Measurements from ENCODE around the gene PLPPR3. TPM values are rescaled to one million over a fixed set of nuclear protein-coding genes. Genes with fewer than 3 reads are reported as not detected.

PLPPR3 gene
- total and polyA plus RNA-seq, 9 donors: 0.13 to 0.90 (median 0.53) TPM

DNA sequence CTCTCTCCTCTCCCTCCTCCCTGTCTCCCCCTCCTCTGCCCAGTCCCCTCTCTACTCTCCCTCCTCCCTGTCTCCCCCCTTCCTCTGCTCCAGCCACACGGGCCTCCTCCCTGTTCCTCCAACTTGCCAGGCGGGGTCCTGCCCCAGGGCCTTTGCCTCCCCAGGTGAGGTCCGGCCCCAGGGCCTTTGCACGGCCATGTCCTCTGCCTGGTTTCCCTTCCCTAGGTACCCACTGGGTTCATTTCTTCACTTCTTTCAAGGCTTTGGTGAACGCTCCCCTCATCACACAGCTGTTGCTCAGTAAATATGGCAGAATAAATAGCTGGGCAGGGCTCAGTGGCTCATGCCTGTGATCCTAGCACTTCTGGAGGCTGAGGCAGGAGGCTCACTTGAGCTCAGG, 49.7 kb downstream of the PLPPR3 start:
- Histone ChIP-seq H3K9me3 (replicated peaks; ENCODE audit: control insufficient read depth, low read depth, low read length) (no peaks in the 10 kb centered on the region), H3K36me3 (ENCODE audit: control insufficient read depth, insufficient read depth, low read length) (no peaks in the 10 kb centered on the region), H3K27ac (ENCODE audit: low read length) (no peak overlapping the region), H3K27me3 (ENCODE audit: control insufficient read depth, insufficient read depth, low read length) (peaks cover 3% of the 10 kb centered on the region), H3K4me3 (ENCODE audit: low read length) (no peak overlapping the region), H3K4me1 (ENCODE audit: control insufficient read depth, insufficient read depth, low read length) (no peaks in the 10 kb centered on the region)
- WGBS (ENCODE audit: insufficient coverage): 81% methylated on average over 4 of the region's 5 CpGs
- no peak for DNase-seq

DNA sequence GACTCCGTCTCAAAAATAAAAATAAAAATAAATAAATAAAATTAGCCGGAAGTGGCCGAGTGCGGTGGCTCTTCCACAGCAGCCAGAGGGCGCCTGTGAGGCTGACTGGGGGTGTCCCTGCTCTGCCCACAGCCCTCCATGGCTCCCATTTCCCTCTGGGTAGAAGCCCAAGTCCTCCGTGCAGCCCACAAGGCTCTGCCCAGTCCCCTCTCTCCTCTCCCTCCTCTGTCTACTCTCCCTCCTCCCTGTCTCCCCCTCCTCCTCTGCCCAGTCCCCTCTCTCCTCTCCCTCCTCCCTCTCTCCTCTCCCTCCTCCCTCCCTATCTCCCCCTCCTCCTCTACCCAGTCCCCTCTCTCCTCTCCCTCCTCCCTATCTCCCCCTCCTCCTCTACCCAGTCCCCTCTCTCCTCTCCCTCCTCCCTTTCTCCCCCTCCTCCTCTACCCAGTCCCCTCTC, 50.4 kb downstream of the PLPPR3 start:
- H3K9me3 ChIP-seq (replicated peaks; ENCODE audit: control insufficient read depth, low read depth, low read length): no peaks in the 10 kb centered on the region
- H3K4me1 ChIP-seq (ENCODE audit: control insufficient read depth, insufficient read depth, low read length): no peaks in the 10 kb centered on the region
- WGBS (ENCODE audit: insufficient coverage): 17% methylated on average over 4 of the region's 6 CpGs
- H3K27ac ChIP-seq (ENCODE audit: low read length): no peak overlapping the region
- DNase-seq: no peak
- H3K4me3 ChIP-seq (ENCODE audit: low read length): no peak overlapping the region
- H3K27me3 ChIP-seq (ENCODE audit: control insufficient read depth, insufficient read depth, low read length): peaks cover 3% of the 10 kb centered on the region
- H3K36me3 ChIP-seq (ENCODE audit: control insufficient read depth, insufficient read depth, low read length): no peaks in the 10 kb centered on the region

DNA sequence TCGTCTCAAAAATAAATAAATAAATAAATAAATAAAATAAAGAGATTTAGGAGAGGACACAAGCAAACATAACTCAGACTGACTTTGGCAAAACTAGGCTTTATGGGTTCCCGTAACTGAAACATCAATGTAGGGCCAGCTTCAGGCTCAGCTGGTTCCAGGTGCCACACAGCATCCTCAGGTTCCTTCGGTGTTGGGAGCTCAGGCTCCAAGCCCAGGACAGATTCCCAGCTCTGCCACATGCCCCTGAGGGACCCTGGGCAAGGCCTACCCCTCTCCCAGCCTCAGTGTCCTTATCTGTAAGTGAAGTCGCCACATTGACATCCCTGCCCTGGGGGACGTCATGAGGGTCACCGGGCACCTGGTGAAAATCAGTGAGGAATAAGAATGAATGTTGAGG, 52.1 kb downstream of the PLPPR3 start:
- Histone ChIP-seq H3K4me1 (ENCODE audit: control insufficient read depth, insufficient read depth, low read length) (no peaks in the 10 kb centered on the region), H3K9me3 (replicated peaks; ENCODE audit: control insufficient read depth, low read depth, low read length) (no peaks in the 10 kb centered on the region), H3K4me3 (ENCODE audit: low read length) (no peak overlapping the region), H3K27ac (ENCODE audit: low read length) (no peak overlapping the region), H3K36me3 (ENCODE audit: control insufficient read depth, insufficient read depth, low read length) (no peaks in the 10 kb centered on the region), H3K27me3 (ENCODE audit: control insufficient read depth, insufficient read depth, low read length) (peaks cover 3% of the 10 kb centered on the region)
- WGBS (ENCODE audit: insufficient coverage): 80% methylated on average over 2 of the region's 6 CpGs
- no peak for DNase-seq

DNA sequence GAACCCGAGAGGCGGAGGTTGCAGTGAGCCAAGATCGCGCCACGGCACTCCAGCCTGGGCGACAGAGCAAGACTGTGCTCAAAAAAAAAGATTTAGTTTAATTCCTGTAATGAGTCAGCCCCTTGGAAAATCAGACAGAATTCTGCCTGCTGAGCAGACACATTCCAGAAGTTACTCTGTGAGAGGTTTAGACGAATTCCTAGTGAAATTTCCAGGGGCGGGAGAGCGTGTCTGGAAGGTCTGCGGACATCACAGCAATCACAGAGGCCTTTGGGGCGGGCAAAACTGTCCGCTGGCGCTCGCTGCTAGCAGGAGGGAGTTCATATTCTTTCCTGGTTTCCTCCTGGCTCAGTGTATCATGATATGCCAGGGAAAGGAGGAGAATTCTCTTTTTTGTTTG, 53.3 kb downstream of the PLPPR3 start:
- H3K4me1 ChIP-seq (ENCODE audit: control insufficient read depth, insufficient read depth, low read length): no peaks in the 10 kb centered on the region
- peak; percentile 83 for DNase-seq
- H3K27ac ChIP-seq (ENCODE audit: low read length): no peak overlapping the region
- WGBS (ENCODE audit: insufficient coverage): 29% methylated on average over 14 of the region's 14 CpGs
- no peaks in the 10 kb centered on the region for H3K36me3 ChIP-seq (ENCODE audit: control insufficient read depth, insufficient read depth, low read length)
- no peak overlapping the region for H3K4me3 ChIP-seq (ENCODE audit: low read length)
- H3K9me3 ChIP-seq (replicated peaks; ENCODE audit: control insufficient read depth, low read depth, low read length): no peaks in the 10 kb centered on the region
- H3K27me3 ChIP-seq (ENCODE audit: control insufficient read depth, insufficient read depth, low read length): peaks cover 3% of the 10 kb centered on the region

DNA sequence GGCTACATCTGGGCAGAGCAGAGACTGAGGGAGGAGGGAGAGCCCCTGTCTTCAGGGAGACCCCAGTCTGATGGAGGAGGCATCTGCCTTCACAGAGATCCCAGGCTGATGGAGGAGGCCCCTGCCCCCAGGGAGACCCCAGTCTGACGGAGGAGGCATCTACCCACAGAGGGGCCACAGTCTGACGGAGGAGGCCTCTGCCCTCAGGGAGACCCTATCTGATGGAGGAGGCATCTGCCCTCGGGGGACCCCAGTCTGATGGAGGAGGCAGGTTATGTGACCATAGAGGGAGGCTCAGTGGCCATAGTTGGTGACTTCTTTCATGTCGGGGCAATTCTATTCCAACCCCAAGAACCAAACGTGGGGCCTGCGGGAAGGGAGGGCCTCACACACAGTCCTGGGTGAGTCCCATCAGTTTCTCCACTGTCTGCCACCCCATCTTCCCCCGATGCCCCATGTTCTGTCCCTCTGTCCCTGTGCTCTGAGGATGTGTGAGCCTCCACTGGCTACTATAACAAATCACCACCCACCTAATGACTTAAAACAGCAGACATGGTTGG, 56.5 kb downstream of the PLPPR3 start:
- no peaks in the 10 kb centered on the region for H3K9me3 ChIP-seq (replicated peaks; ENCODE audit: control insufficient read depth, low read depth, low read length)
- no peak overlapping the region for H3K27ac ChIP-seq (ENCODE audit: low read length)
- H3K4me1 ChIP-seq (ENCODE audit: control insufficient read depth, insufficient read depth, low read length): no peaks in the 10 kb centered on the region
- WGBS (ENCODE audit: insufficient coverage): 69% methylated on average over 5 of the region's 7 CpGs
- H3K4me3 ChIP-seq (ENCODE audit: low read length): no peak overlapping the region
- DNase-seq: no peak
- H3K36me3 ChIP-seq (ENCODE audit: control insufficient read depth, insufficient read depth, low read length): no peaks in the 10 kb centered on the region
- peaks cover 3% of the 10 kb centered on the region for H3K27me3 ChIP-seq (ENCODE audit: control insufficient read depth, insufficient read depth, low read length)

DNA sequence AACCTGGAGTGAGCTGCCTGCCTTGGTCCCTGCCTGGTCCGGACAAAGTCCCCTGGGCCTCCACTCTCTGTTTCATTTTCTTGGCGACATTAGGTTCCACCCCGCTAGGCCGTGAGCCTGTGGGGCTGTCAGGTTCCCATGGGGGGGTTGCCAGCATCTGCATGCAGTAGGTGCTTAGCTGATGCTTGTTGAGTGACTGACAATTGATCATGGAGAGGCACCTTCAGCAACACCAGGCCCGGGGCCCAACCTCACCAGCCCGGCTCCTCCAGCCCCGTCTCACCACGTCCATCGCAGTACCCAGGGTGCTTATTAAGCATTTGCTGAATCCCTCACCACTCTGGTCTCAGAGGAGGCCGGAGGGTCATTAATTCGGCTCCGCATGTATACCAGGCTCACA, 57.5 kb downstream of the PLPPR3 start:
- no peaks in the 10 kb centered on the region for H3K27me3 ChIP-seq (ENCODE audit: control insufficient read depth, insufficient read depth, low read length)
- WGBS (ENCODE audit: insufficient coverage): 85% methylated on average over 9 of the region's 12 CpGs
- H3K4me1 ChIP-seq (ENCODE audit: control insufficient read depth, insufficient read depth, low read length): no peaks in the 10 kb centered on the region
- no peak overlapping the region for H3K4me3 ChIP-seq (ENCODE audit: low read length)
- DNase-seq: no peak
- H3K9me3 ChIP-seq (replicated peaks; ENCODE audit: control insufficient read depth, low read depth, low read length): no peaks in the 10 kb centered on the region
- H3K36me3 ChIP-seq (ENCODE audit: control insufficient read depth, insufficient read depth, low read length): no peaks in the 10 kb centered on the region
- H3K27ac ChIP-seq (ENCODE audit: low read length): no peak overlapping the region

DNA sequence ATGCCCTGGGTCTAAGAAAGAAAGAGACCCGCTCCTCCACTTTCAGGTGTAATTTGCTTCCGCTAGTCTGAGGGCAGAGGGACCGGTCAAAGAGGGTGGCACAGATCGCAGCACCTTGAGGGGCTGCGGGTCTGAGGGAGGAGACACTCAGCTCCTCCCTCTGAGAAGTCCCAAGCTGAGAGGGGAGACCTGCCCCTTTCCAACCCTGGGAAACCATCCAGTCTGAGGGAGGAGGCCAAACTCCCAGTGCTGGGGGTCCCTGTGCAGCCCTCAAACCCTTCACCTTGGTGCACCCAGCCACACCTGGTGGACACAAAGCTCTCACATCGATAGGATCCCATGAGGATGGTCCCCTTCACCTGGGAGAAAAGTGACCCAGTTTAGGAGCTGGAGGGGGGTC, 57.9 kb downstream of the PLPPR3 start:
- no peaks in the 10 kb centered on the region for H3K27me3 ChIP-seq (ENCODE audit: control insufficient read depth, insufficient read depth, low read length)
- no peak overlapping the region for H3K27ac ChIP-seq (ENCODE audit: low read length)
- H3K4me3 ChIP-seq (ENCODE audit: low read length): no peak overlapping the region
- no peak for DNase-seq
- no peaks in the 10 kb centered on the region for H3K4me1 ChIP-seq (ENCODE audit: control insufficient read depth, insufficient read depth, low read length)
- no peaks in the 10 kb centered on the region for H3K9me3 ChIP-seq (replicated peaks; ENCODE audit: control insufficient read depth, low read depth, low read length)
- no peaks in the 10 kb centered on the region for H3K36me3 ChIP-seq (ENCODE audit: control insufficient read depth, insufficient read depth, low read length)
- WGBS (ENCODE audit: insufficient coverage): 79% methylated on average over 4 of the region's 6 CpGs

DNA sequence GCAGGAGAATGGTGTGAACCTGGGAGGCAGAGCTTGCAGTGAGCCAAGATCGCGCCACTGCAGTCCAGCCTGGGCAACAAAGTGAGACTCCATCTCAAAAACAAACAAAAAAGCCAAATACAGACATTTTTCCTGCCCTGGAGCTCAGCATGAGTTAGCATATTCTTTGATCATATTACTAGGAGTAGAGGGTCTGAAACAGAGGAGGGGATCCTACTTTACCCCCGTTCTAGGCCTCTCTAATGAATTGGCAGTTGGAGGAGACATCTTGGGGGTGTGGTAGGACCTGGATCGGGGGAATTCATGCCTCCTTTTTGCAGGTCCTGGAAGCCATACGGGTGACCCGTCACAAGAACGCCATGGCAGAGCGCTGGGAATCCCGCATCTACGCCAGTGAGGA, 58.6 kb downstream of the PLPPR3 start:
- WGBS (ENCODE audit: insufficient coverage): 89% methylated on average over 8 of the region's 10 CpGs
- DNase-seq: no peak
- H3K36me3 ChIP-seq (ENCODE audit: control insufficient read depth, insufficient read depth, low read length): no peaks in the 10 kb centered on the region
- H3K4me3 ChIP-seq (ENCODE audit: low read length): no peak overlapping the region
- H3K27ac ChIP-seq (ENCODE audit: low read length): no peak overlapping the region
- H3K27me3 ChIP-seq (ENCODE audit: control insufficient read depth, insufficient read depth, low read length): peaks cover 2% of the 10 kb centered on the region
- H3K9me3 ChIP-seq (replicated peaks; ENCODE audit: control insufficient read depth, low read depth, low read length): peaks cover 6% of the 10 kb centered on the region
- no peaks in the 10 kb centered on the region for H3K4me1 ChIP-seq (ENCODE audit: control insufficient read depth, insufficient read depth, low read length)

Other genes with a start within 250 kb of the PLPPR3 start
- gene BSG, start 249.4 kb downstream of the PLPPR3 start, total RNA-seq: 160 TPM
- 100 to 1,000 TPM; 197 to 260 (median 229) TPM for gene BSG, start 249.4 kb downstream of the PLPPR3 start, polyA plus RNA-seq (ENCODE audit: insufficient read depth in 1 of 8, insufficient read length in 8 of 8, low replicate concordance in 1 of 8)
- 0.13 TPM for gene HCN2, start 232.1 kb downstream of the PLPPR3 start, total RNA-seq
- under 1 TPM; 0.16 to 0.46 (median 0.31) TPM for gene HCN2, start 232.1 kb downstream of the PLPPR3 start, polyA plus RNA-seq (ENCODE audit: insufficient read depth in 1 of 8, insufficient read length in 8 of 8, low replicate concordance in 1 of 8)
- gene POLRMT, start 188.4 kb downstream of the PLPPR3 start, total RNA-seq: 28.6 TPM
- gene POLRMT, start 188.4 kb downstream of the PLPPR3 start, polyA plus RNA-seq (ENCODE audit: insufficient read depth in 1 of 8, insufficient read length in 8 of 8, low replicate concordance in 1 of 8): 10 to 100 TPM; 30.0 to 42.7 (median 34.4) TPM
- gene FGF22, start 182.1 kb downstream of the PLPPR3 start, total RNA-seq: 0.04 TPM
- under 1 TPM; 0.07 to 0.38 (median 0.15) TPM for gene FGF22, start 182.1 kb downstream of the PLPPR3 start, polyA plus RNA-seq (ENCODE audit: insufficient read depth in 1 of 8, insufficient read length in 8 of 8, low replicate concordance in 1 of 8)
- 13.2 TPM for gene RNF126, start 158.7 kb downstream of the PLPPR3 start, total RNA-seq
- gene RNF126, start 158.7 kb downstream of the PLPPR3 start, polyA plus RNA-seq (ENCODE audit: insufficient read depth in 1 of 8, insufficient read length in 8 of 8, low replicate concordance in 1 of 8): 10 to 100 TPM; 22.2 to 36.0 (median 30.4) TPM
- 21.2 TPM for gene FSTL3, start 145.6 kb downstream of the PLPPR3 start, total RNA-seq
- 10 to 100 TPM; 14.5 to 24.3 (median 18.2) TPM for gene FSTL3, start 145.6 kb downstream of the PLPPR3 start, polyA plus RNA-seq (ENCODE audit: insufficient read depth in 1 of 8, insufficient read length in 8 of 8, low replicate concordance in 1 of 8)
- 0.04 TPM for gene PRSS57, start 126.5 kb downstream of the PLPPR3 start, total RNA-seq
- gene PRSS57, start 126.5 kb downstream of the PLPPR3 start, polyA plus RNA-seq (ENCODE audit: insufficient read depth in 1 of 8, insufficient read length in 8 of 8, low replicate concordance in 1 of 8): 1 to 10 TPM in 1 of 8 donors, under 1 TPM in 6, not detected in 1; 0.16 to 1.2 (median 0.31) TPM
- 23.7 TPM for gene PALM, start 113.0 kb downstream of the PLPPR3 start, total RNA-seq
- 10 to 100 TPM; 23.9 to 56.7 (median 39.0) TPM for gene PALM, start 113.0 kb downstream of the PLPPR3 start, polyA plus RNA-seq (ENCODE audit: insufficient read depth in 1 of 8, insufficient read length in 8 of 8, low replicate concordance in 1 of 8)
- gene MISP, start 70.8 kb downstream of the PLPPR3 start, total RNA-seq: 0.09 TPM
- 10 to 100 TPM in 1 of 8 donors, 1 to 10 TPM in 1, under 1 TPM in 5, not detected in 1; 0.14 to 11.6 (median 0.18) TPM for gene MISP, start 70.8 kb downstream of the PLPPR3 start, polyA plus RNA-seq (ENCODE audit: insufficient read depth in 1 of 8, insufficient read length in 8 of 8, low replicate concordance in 1 of 8)
- 50.6 TPM for gene PTBP1, start 24.5 kb downstream of the PLPPR3 start, total RNA-seq
- gene PTBP1, start 24.5 kb downstream of the PLPPR3 start, polyA plus RNA-seq (ENCODE audit: insufficient read depth in 1 of 8, insufficient read length in 8 of 8, low replicate concordance in 1 of 8): 100 to 1,000 TPM; 101 to 207 (median 152) TPM
- gene AZU1, start 5.9 kb upstream of the PLPPR3 start, total RNA-seq: 0.18 TPM
- 1 to 10 TPM; 1.2 to 6.5 (median 2.3) TPM for gene AZU1, start 5.9 kb upstream of the PLPPR3 start, polyA plus RNA-seq (ENCODE audit: insufficient read depth in 1 of 8, insufficient read length in 8 of 8, low replicate concordance in 1 of 8)
- 0.44 TPM for gene PRTN3, start 19.0 kb upstream of the PLPPR3 start, total RNA-seq
- 10 to 100 TPM in 1 of 8 donors, 1 to 10 TPM in 7; 1.5 to 11.6 (median 3.9) TPM for gene PRTN3, start 19.0 kb upstream of the PLPPR3 start, polyA plus RNA-seq (ENCODE audit: insufficient read depth in 1 of 8, insufficient read length in 8 of 8, low replicate concordance in 1 of 8)
- 0.22 TPM for gene ELANE, start 30.3 kb upstream of the PLPPR3 start, total RNA-seq
- gene ELANE, start 30.3 kb upstream of the PLPPR3 start, polyA plus RNA-seq (ENCODE audit: insufficient read depth in 1 of 8, insufficient read length in 8 of 8, low replicate concordance in 1 of 8): 1 to 10 TPM in 2 of 8 donors, under 1 TPM in 6; 0.36 to 4.4 (median 0.67) TPM
- 8.7 TPM for gene CFD, start 37.7 kb upstream of the PLPPR3 start, total RNA-seq
- gene CFD, start 37.7 kb upstream of the PLPPR3 start, polyA plus RNA-seq (ENCODE audit: insufficient read depth in 1 of 8, insufficient read length in 8 of 8, low replicate concordance in 1 of 8): 1 to 10 TPM; 1.1 to 3.2 (median 1.9) TPM
- gene MED16, start 71.2 kb upstream of the PLPPR3 start, total RNA-seq: 11.6 TPM
- gene MED16, start 71.2 kb upstream of the PLPPR3 start, polyA plus RNA-seq (ENCODE audit: insufficient read depth in 1 of 8, insufficient read length in 8 of 8, low replicate concordance in 1 of 8): 10 to 100 TPM; 31.9 to 48.1 (median 38.4) TPM
- gene RNU6-9, start 71.5 kb upstream of the PLPPR3 start, total RNA-seq: not detected
- gene RNU6-9, start 71.5 kb upstream of the PLPPR3 start, polyA plus RNA-seq (ENCODE audit: insufficient read depth in 1 of 8, insufficient read length in 8 of 8, low replicate concordance in 1 of 8): not detected
- 13.1 TPM for gene R3HDM4, start 91.3 kb upstream of the PLPPR3 start, total RNA-seq
- gene R3HDM4, start 91.3 kb upstream of the PLPPR3 start, polyA plus RNA-seq (ENCODE audit: insufficient read depth in 1 of 8, insufficient read length in 8 of 8, low replicate concordance in 1 of 8): 10 to 100 TPM; 30.4 to 38.6 (median 34.7) TPM
- gene KISS1R, start 95.4 kb upstream of the PLPPR3 start, total RNA-seq: not detected
- gene KISS1R, start 95.4 kb upstream of the PLPPR3 start, polyA plus RNA-seq (ENCODE audit: insufficient read depth in 1 of 8, insufficient read length in 8 of 8, low replicate concordance in 1 of 8): not detected
- gene ARID3A, start 104.1 kb upstream of the PLPPR3 start, total RNA-seq: 9.7 TPM
- 10 to 100 TPM in 7 of 8 donors, 1 to 10 TPM in 1; 9.4 to 19.1 (median 16.7) TPM for gene ARID3A, start 104.1 kb upstream of the PLPPR3 start, polyA plus RNA-seq (ENCODE audit: insufficient read depth in 1 of 8, insufficient read length in 8 of 8, low replicate concordance in 1 of 8)
- 24.6 TPM for gene WDR18, start 162.4 kb upstream of the PLPPR3 start, total RNA-seq
- 10 to 100 TPM; 25.9 to 46.9 (median 32.8) TPM for gene WDR18, start 162.4 kb upstream of the PLPPR3 start, polyA plus RNA-seq (ENCODE audit: insufficient read depth in 1 of 8, insufficient read length in 8 of 8, low replicate concordance in 1 of 8)
- not detected for gene GRIN3B, start 178.5 kb upstream of the PLPPR3 start, total RNA-seq
- gene GRIN3B, start 178.5 kb upstream of the PLPPR3 start, polyA plus RNA-seq (ENCODE audit: insufficient read depth in 1 of 8, insufficient read length in 8 of 8, low replicate concordance in 1 of 8): under 1 TPM; 0.11 to 0.58 (median 0.30) TPM
- 60.5 TPM for gene TMEM259, start 199.2 kb upstream of the PLPPR3 start, total RNA-seq
- gene TMEM259, start 199.2 kb upstream of the PLPPR3 start, polyA plus RNA-seq (ENCODE audit: insufficient read depth in 1 of 8, insufficient read length in 8 of 8, low replicate concordance in 1 of 8): 100 to 1,000 TPM in 3 of 8 donors, 10 to 100 TPM in 5; 73.8 to 115 (median 87.3) TPM
- gene RNU6-2, start 199.6 kb upstream of the PLPPR3 start, total RNA-seq: not detected
- gene RNU6-2, start 199.6 kb upstream of the PLPPR3 start, polyA plus RNA-seq (ENCODE audit: insufficient read depth in 1 of 8, insufficient read length in 8 of 8, low replicate concordance in 1 of 8): not detected
- gene CNN2, start 204.7 kb upstream of the PLPPR3 start, total RNA-seq: 31.3 TPM
- gene CNN2, start 204.7 kb upstream of the PLPPR3 start, polyA plus RNA-seq (ENCODE audit: insufficient read depth in 1 of 8, insufficient read length in 8 of 8, low replicate concordance in 1 of 8): 10 to 100 TPM; 51.3 to 64.9 (median 54.3) TPM
- 8.9 TPM for gene ABCA7, start 218.2 kb upstream of the PLPPR3 start, total RNA-seq
- 10 to 100 TPM in 7 of 8 donors, 1 to 10 TPM in 1; 7.9 to 23.0 (median 15.6) TPM for gene ABCA7, start 218.2 kb upstream of the PLPPR3 start, polyA plus RNA-seq (ENCODE audit: insufficient read depth in 1 of 8, insufficient read length in 8 of 8, low replicate concordance in 1 of 8)
- gene ARHGAP45, start 245.2 kb upstream of the PLPPR3 start, total RNA-seq: 5.0 TPM
- gene ARHGAP45, start 245.2 kb upstream of the PLPPR3 start, polyA plus RNA-seq (ENCODE audit: insufficient read depth in 1 of 8, insufficient read length in 8 of 8, low replicate concordance in 1 of 8): 10 to 100 TPM in 7 of 8 donors, 1 to 10 TPM in 1; 8.6 to 13.1 (median 11.2) TPM